Osteoblast (primary cell): Measurements from ENCODE around the gene RASL11B. TPM values are rescaled to one million over a fixed set of nuclear protein-coding genes. Genes with fewer than 3 reads are reported as not detected.
A peak's percentile ranks its signal among the peaks of the same experiment; 100 is the strongest.

Source experiments
- DNase-seq: peaks from one replicate; pipeline ENCODE4 v3.0.0; 2011; ENCODE audit warnings: low spot score, mixed read lengths; ENCODE audit not compliant: insufficient read length; ENCODE audit errors: missing footprints
- H2AFZ ChIP-seq: 2 replicates; pipeline ENCODE4 v1.6.0; 2011; ENCODE audit warnings: mild to moderate bottlenecking, low read length
- H3K27ac ChIP-seq: 2 replicates; pipeline ENCODE4 v1.5.1; 2011; ENCODE audit warnings: mild to moderate bottlenecking, low read depth, low read length, moderate library complexity
- H3K27me3 ChIP-seq: 2 replicates; pipeline ENCODE4 v1.6.0; 2012; ENCODE audit warnings: mild to moderate bottlenecking, control low read depth, inconsistent platforms, low read length, moderate library complexity; ENCODE audit not compliant: insufficient read depth
- H3K36me3 ChIP-seq: 2 replicates; pipeline ENCODE4 v1.5.1; 2011; ENCODE audit warnings: mild to moderate bottlenecking, low read length, control low read depth, moderate library complexity; ENCODE audit not compliant: insufficient read depth
- H3K4me1 ChIP-seq: 2 replicates; pipeline ENCODE4 v1.5.1; 2011; ENCODE audit warnings: mild to moderate bottlenecking, low read length, control low read depth, moderate library complexity; ENCODE audit not compliant: insufficient read depth
- H3K4me2 ChIP-seq: 2 replicates; pipeline ENCODE4 v1.6.0; 2011; ENCODE audit warnings: mild to moderate bottlenecking, low read length; ENCODE audit not compliant: insufficient read depth
- H3K4me3 ChIP-seq: fragments of 200-600 bp; sonication (generic); 3 replicates; pipeline ENCODE4 v1.5.1; 2012; ENCODE audit warnings: mild to moderate bottlenecking, low read length, inconsistent platforms; ENCODE audit not compliant: insufficient read depth
- H3K79me2 ChIP-seq: 2 replicates; pipeline ENCODE4 v1.6.0; 2012; ENCODE audit warnings: mild to moderate bottlenecking, low read length, control low read depth, inconsistent platforms; ENCODE audit not compliant: insufficient read depth
- H3K9me3 ChIP-seq: 2 replicates; pipeline ENCODE4 v1.5.1; 2011; ENCODE audit warnings: low read depth, low read length, control low read depth
- H4K20me1 ChIP-seq: 2 replicates; pipeline ENCODE4 v1.6.0; 2012; ENCODE audit warnings: mild to moderate bottlenecking, low read length, control low read depth; ENCODE audit not compliant: insufficient read depth
- total RNA-seq: library from RNA; depleted of rRNA; stranded (reverse); fragments of >200 nt; gene quantifications from 2 replicates; pipeline ENCODE4 v1.2.3, GENCODE V29; 2012
- TF ChIP-seq, protein P1 (sequence below): IDR thresholded peaks from 2 replicates; pipeline ENCODE4 v1.5.1; 2011; ENCODE audit warnings: mild to moderate bottlenecking, low read depth, low read length, moderate library complexity; ENCODE audit errors: extremely low read depth

RASL11B gene
- total RNA-seq, 1 donor, result under 0.01 TPM

DNA sequence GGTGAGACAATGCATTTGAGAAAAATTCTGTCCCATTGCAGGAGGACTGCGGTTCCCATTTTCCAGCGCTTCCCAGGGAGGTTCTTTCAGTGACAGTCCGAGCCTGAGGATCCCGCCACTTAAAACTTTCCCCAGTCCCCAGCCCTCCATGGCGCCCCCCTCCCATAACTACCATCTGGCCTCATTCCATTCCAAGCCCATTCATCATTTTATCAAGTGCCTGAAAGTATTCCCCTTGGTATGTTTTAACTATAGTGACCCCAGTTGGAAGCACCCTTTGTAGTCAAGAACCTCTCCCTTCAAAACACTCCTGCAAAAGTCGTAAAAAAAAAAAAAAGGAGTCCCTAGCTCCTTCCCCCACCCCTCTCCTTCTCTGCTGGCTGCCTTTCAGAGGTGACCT, 1.2 kb downstream of the RASL11B start:
- no peak overlapping the region for H3K4me3 ChIP-seq
- no peak overlapping the region for H3K4me2 ChIP-seq
- H2AFZ ChIP-seq, result no peak overlapping the region
- DNase-seq, result no peak
- TF ChIP-seq, protein P1, sequence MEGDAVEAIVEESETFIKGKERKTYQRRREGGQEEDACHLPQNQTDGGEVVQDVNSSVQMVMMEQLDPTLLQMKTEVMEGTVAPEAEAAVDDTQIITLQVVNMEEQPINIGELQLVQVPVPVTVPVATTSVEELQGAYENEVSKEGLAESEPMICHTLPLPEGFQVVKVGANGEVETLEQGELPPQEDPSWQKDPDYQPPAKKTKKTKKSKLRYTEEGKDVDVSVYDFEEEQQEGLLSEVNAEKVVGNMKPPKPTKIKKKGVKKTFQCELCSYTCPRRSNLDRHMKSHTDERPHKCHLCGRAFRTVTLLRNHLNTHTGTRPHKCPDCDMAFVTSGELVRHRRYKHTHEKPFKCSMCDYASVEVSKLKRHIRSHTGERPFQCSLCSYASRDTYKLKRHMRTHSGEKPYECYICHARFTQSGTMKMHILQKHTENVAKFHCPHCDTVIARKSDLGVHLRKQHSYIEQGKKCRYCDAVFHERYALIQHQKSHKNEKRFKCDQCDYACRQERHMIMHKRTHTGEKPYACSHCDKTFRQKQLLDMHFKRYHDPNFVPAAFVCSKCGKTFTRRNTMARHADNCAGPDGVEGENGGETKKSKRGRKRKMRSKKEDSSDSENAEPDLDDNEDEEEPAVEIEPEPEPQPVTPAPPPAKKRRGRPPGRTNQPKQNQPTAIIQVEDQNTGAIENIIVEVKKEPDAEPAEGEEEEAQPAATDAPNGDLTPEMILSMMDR, result no peak
- H3K4me1 ChIP-seq, result peaks cover 10% of the 10 kb centered on the region
- no peak overlapping the region for H3K27ac ChIP-seq
- no peaks in the 10 kb centered on the region for H3K36me3 ChIP-seq
- H4K20me1 ChIP-seq, result no peaks in the 10 kb centered on the region
- peaks cover 28% of the 10 kb centered on the region for H3K27me3 ChIP-seq
- H3K9me3 ChIP-seq, result peaks cover 1% of the 10 kb centered on the region
- H3K79me2 ChIP-seq, result no peaks in the 10 kb centered on the region

GRCh38 chr4:52864793-52865192, 2.7 kb downstream of the RASL11B start:
- TF ChIP-seq, protein P1, result no peak
- Histone ChIP-seq H3K4me2 (peak overlapping the region; percentile 23), H3K27ac (no peak overlapping the region), H3K4me1 (peaks cover 10% of the 10 kb centered on the region), H3K4me3 (no peak overlapping the region), H3K36me3 (no peaks in the 10 kb centered on the region), H4K20me1 (no peaks in the 10 kb centered on the region), H3K79me2 (no peaks in the 10 kb centered on the region), H2AFZ (no peak overlapping the region), H3K27me3 (peaks cover 28% of the 10 kb centered on the region), H3K9me3 (no peaks in the 10 kb centered on the region)
- peak; percentile 81 for DNase-seq

DNA sequence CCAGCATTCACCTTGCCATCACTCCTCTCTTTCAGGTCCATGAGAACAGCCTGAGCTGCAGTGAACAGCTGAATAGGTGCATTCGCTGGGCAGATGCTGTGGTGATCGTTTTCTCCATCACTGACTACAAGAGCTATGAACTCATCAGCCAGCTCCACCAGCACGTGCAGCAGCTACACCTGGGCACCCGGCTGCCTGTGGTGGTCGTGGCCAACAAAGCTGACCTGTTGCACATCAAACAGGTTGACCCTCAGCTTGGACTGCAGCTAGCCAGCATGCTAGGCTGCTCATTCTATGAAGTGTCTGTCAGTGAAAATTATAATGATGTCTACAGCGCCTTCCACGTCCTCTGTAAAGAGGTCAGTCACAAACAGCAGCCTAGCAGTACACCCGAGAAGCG, 3.2 kb downstream of the RASL11B start:
- Histone ChIP-seq H3K4me2 (no peak overlapping the region), H3K4me1 (peaks cover 10% of the 10 kb centered on the region)

GRCh38 chr4:52866734-52867133, 4.6 kb downstream of the RASL11B start:
- TF ChIP-seq, protein P1, result no peak
- Histone ChIP-seq H3K4me3 (no peak overlapping the region), H3K27me3 (peaks cover 12% of the 10 kb centered on the region), H3K27ac (no peak overlapping the region), H3K4me1 (peaks cover 6% of the 10 kb centered on the region), H3K79me2 (no peaks in the 10 kb centered on the region), H3K9me3 (no peaks in the 10 kb centered on the region), H3K36me3 (no peaks in the 10 kb centered on the region), H2AFZ (no peak overlapping the region), H3K4me2 (no peak overlapping the region), H4K20me1 (no peaks in the 10 kb centered on the region)
- DNase-seq, result no peak

More for the DNA sequence above, 3.2 kb downstream of the RASL11B start:
- Histone ChIP-seq H3K9me3 (no peaks in the 10 kb centered on the region), H3K4me3 (no peak overlapping the region), H3K36me3 (no peaks in the 10 kb centered on the region), H4K20me1 (no peaks in the 10 kb centered on the region), H3K27me3 (peaks cover 26% of the 10 kb centered on the region), H2AFZ (no peak overlapping the region), H3K79me2 (no peaks in the 10 kb centered on the region), H3K27ac (no peak overlapping the region)
- no peak for DNase-seq
- TF ChIP-seq, protein P1, result no peak
